ENCODE measurements around the gene DSG1.

DNA sequence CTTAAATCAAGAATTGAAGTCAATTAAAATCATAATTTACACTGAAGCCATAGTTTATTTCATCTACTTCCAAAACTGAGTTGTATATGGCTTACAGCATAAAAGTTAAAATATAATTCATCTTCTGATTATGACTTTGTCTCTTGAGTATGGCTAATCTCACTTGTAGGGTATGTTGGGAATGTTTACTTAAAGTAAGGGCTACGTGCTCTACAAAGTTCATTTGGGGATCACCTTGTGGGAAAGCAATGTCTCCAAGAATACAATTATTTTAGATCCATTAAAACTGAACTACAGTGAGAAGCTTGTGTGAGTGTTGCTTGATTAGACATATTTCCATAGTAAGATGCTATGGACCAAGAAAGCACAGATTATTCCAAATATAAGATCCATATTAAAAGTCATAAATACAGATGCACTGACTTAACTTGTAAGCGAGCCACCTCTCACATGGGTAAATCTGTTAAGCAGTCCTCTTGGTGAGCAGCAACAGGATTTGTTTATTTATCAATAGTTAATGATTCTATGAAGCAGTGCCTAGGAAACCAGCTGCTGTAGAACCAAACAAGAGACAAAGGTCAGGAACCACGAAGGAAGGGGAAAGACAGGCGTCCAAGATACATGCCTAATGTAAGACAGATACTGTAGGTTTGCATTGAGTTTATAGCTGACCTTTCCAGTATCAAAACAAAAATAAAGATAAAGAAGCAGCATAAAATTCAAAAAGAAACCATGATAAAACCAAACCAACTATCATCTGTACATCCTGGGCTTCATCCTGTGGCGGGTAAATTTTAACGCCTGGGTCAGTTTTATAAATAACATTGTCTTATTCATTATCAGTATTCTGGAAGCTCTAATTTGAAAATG lies 83.4 kb downstream of the DSG1 start:
- TF ChIP-seq, protein P1, sequence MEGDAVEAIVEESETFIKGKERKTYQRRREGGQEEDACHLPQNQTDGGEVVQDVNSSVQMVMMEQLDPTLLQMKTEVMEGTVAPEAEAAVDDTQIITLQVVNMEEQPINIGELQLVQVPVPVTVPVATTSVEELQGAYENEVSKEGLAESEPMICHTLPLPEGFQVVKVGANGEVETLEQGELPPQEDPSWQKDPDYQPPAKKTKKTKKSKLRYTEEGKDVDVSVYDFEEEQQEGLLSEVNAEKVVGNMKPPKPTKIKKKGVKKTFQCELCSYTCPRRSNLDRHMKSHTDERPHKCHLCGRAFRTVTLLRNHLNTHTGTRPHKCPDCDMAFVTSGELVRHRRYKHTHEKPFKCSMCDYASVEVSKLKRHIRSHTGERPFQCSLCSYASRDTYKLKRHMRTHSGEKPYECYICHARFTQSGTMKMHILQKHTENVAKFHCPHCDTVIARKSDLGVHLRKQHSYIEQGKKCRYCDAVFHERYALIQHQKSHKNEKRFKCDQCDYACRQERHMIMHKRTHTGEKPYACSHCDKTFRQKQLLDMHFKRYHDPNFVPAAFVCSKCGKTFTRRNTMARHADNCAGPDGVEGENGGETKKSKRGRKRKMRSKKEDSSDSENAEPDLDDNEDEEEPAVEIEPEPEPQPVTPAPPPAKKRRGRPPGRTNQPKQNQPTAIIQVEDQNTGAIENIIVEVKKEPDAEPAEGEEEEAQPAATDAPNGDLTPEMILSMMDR (IDR thresholded peaks at IDR 0.05) = no peak
- no peak for TF ChIP-seq POLR2A (IDR thresholded peaks at IDR 0.05)
